Mucosa of rectum (tissue), 2 donors: ENCODE data around the gene PLEKHN1.
"Not testable (repeated sequence)": the region's sequence is repeated elsewhere in the genome, so short reads cannot be mapped to it uniquely, and the experiment has no call there.

ENCODE experiments used
- H3K27ac ChIP-seq, 2 donors: one replicate each; pipeline ENCODE4 v1.7.0; 2013; ENCODE audit warnings: inconsistent platforms in 2 of 2, low read depth in 2 of 2, low read length in 2 of 2
- H3K27me3 ChIP-seq, 2 donors: one replicate each; pipeline ENCODE4 v1.7.0; 2013; ENCODE audit warnings: low read length in 2 of 2; ENCODE audit not compliant: control insufficient read depth in 2 of 2, insufficient read depth in 2 of 2
- H3K36me3 ChIP-seq, 2 donors: one replicate each; pipeline ENCODE4 v1.7.0; 2013; ENCODE audit warnings: low read length in 2 of 2; ENCODE audit not compliant: control insufficient read depth in 2 of 2, insufficient read depth in 2 of 2
- H3K4me1 ChIP-seq, 2 donors: one replicate each; pipeline ENCODE4 v1.7.0; 2013; ENCODE audit warnings: low read length in 2 of 2, mild to moderate bottlenecking in 1 of 2; ENCODE audit not compliant: control insufficient read depth in 2 of 2, insufficient read depth in 2 of 2
- H3K4me3 ChIP-seq, 2 donors: one replicate each; pipeline ENCODE4 v1.7.0; 2013; ENCODE audit warnings: low read length in 2 of 2
- H3K9ac ChIP-seq, 2 donors: one replicate each; pipeline ENCODE4 v1.7.0; 2013; ENCODE audit warnings: low read length in 2 of 2, low read depth in 1 of 2, mild to moderate bottlenecking in 1 of 2
- H3K9me3 ChIP-seq, 2 donors: one replicate each; pipeline ENCODE4 v1.7.0; 2013; ENCODE audit warnings: low read length in 2 of 2; ENCODE audit not compliant: control insufficient read depth in 2 of 2
- donor health status: healthy.
- donor health status: Normal muscosa, but diverticular disease.

The PLEKHN1 gene

GRCh38 chr1:982765-983436, 16.6 kb downstream of the PLEKHN1 start:
- H3K27me3 ChIP-seq: peaks cover 17 to 27% of the 10 kb centered on the region in 2 donors
- no peaks in the 10 kb centered on the region for H3K9me3 ChIP-seq
- H3K4me1 ChIP-seq: no peaks in the 10 kb centered on the region
- H3K9ac ChIP-seq: no peak overlapping the region
- no peaks in the 10 kb centered on the region for H3K36me3 ChIP-seq
- H3K4me3 ChIP-seq: no peak overlapping the region
- no peak overlapping the region for H3K27ac ChIP-seq

GRCh38 chr1:983798-984475, 17.7 kb downstream of the PLEKHN1 start:
- Histone ChIP-seq H3K4me3 (no peak overlapping the region), H3K27ac (no peak overlapping the region), H3K4me1 (no peaks in the 10 kb centered on the region), H3K36me3 (no peaks in the 10 kb centered on the region), H3K9ac (no peak overlapping the region), H3K9me3 (no peaks in the 10 kb centered on the region), H3K27me3 (peaks cover 17 to 27% of the 10 kb centered on the region in 2 donors)

- Histone ChIP-seq H3K27ac (no peak overlapping the region), H3K27me3 (peaks cover 17 to 27% of the 10 kb centered on the region in 2 donors), H3K9me3 (no peaks in the 10 kb centered on the region), H3K4me3 (no peak overlapping the region), H3K4me1 (no peaks in the 10 kb centered on the region), H3K9ac (no peak overlapping the region), H3K36me3 (no peaks in the 10 kb centered on the region)
Measured at GRCh38 chr1:984476-984814, 18.2 kb downstream of the PLEKHN1 start.

GRCh38 chr1:985126-985525, 18.8 kb downstream of the PLEKHN1 start:
- Histone ChIP-seq H3K9ac (no peak overlapping the region), H3K4me3 (no peak overlapping the region), H3K27me3 (peaks cover 17 to 21% of the 10 kb centered on the region in 2 donors), H3K27ac (no peak overlapping the region), H3K36me3 (no peaks in the 10 kb centered on the region), H3K4me1 (no peaks in the 10 kb centered on the region), H3K9me3 (no peaks in the 10 kb centered on the region)

GRCh38 chr1:988061-988460, 21.8 kb downstream of the PLEKHN1 start:
- H3K9ac ChIP-seq, H3K4me1 ChIP-seq, H3K4me3 ChIP-seq, H3K36me3 ChIP-seq, H3K27ac ChIP-seq, H3K27me3 ChIP-seq, H3K9me3 ChIP-seq: not testable (repeated sequence)

- not testable (repeated sequence) for H3K36me3 ChIP-seq, H3K4me1 ChIP-seq, H3K27me3 ChIP-seq, H3K27ac ChIP-seq, H3K4me3 ChIP-seq, H3K9ac ChIP-seq, H3K9me3 ChIP-seq
Measured at GRCh38 chr1:991275-991674, 25.0 kb downstream of the PLEKHN1 start.

- no peak overlapping the region for H3K9ac ChIP-seq
- H3K36me3 ChIP-seq: no peaks in the 10 kb centered on the region
- H3K4me3 ChIP-seq: no peak overlapping the region
- peaks cover 0 to 4% of the 10 kb centered on the region in 2 donors for H3K9me3 ChIP-seq
- peaks cover 0 to 4% of the 10 kb centered on the region in 2 donors for H3K27me3 ChIP-seq
- H3K4me1 ChIP-seq: no peaks in the 10 kb centered on the region
- H3K27ac ChIP-seq: no peak overlapping the region
Measured at GRCh38 chr1:991895-992294, 25.6 kb downstream of the PLEKHN1 start.

GRCh38 chr1:992362-992761, 26.1 kb downstream of the PLEKHN1 start:
- Histone ChIP-seq H3K9ac (no peak overlapping the region), H3K4me3 (no peak overlapping the region), H3K9me3 (peaks cover 0 to 4% of the 10 kb centered on the region in 2 donors), H3K27ac (no peak overlapping the region), H3K27me3 (peaks cover 0 to 7% of the 10 kb centered on the region in 2 donors), H3K36me3 (no peaks in the 10 kb centered on the region), H3K4me1 (no peaks in the 10 kb centered on the region)

- H3K9me3 ChIP-seq: peaks cover 0 to 4% of the 10 kb centered on the region in 2 donors
- no peak overlapping the region for H3K4me3 ChIP-seq
- no peaks in the 10 kb centered on the region for H3K4me1 ChIP-seq
- H3K36me3 ChIP-seq: no peaks in the 10 kb centered on the region
- H3K27me3 ChIP-seq: peaks cover 5 to 9% of the 10 kb centered on the region in 2 donors
- H3K9ac ChIP-seq: no peak overlapping the region
- no peak overlapping the region for H3K27ac ChIP-seq
Measured at GRCh38 chr1:993379-993995, 27.2 kb downstream of the PLEKHN1 start.

GRCh38 chr1:994546-994945, 28.3 kb downstream of the PLEKHN1 start:
- not testable (repeated sequence) for H3K27me3 ChIP-seq, H3K9me3 ChIP-seq

More at GRCh38 chr1:994546-994945, 28.3 kb downstream of the PLEKHN1 start:
- H3K27ac ChIP-seq, H3K9ac ChIP-seq, H3K4me3 ChIP-seq, H3K36me3 ChIP-seq, H3K4me1 ChIP-seq: not testable (repeated sequence)
